AG09309 (cell line): Measurements from ENCODE around the gene APOH.
"Not testable (repeated sequence)": the region's sequence is repeated elsewhere in the genome, so short reads cannot be mapped to it uniquely, and the experiment has no call there.

Experiments
- DNase-seq: peaks from one replicate; pipeline ENCODE4 v3.0.0-alpha.2; 2010; ENCODE audit warnings: low read depth
- H3K4me3 ChIP-seq: 2 replicates; pipeline ENCODE4 v1.5.1; 2011; ENCODE audit warnings: mild to moderate bottlenecking, low read depth, low read length, moderate library complexity; ENCODE audit not compliant: control insufficient read depth
- TF ChIP-seq, protein P1 (sequence below): IDR thresholded peaks from 2 replicates; pipeline ENCODE4 v1.5.1; 2011; ENCODE audit warnings: mild to moderate bottlenecking, low read depth, low read length, inconsistent platforms; ENCODE audit not compliant: insufficient read depth, control insufficient read depth; ENCODE audit errors: missing control alignments

APOH gene

DNA sequence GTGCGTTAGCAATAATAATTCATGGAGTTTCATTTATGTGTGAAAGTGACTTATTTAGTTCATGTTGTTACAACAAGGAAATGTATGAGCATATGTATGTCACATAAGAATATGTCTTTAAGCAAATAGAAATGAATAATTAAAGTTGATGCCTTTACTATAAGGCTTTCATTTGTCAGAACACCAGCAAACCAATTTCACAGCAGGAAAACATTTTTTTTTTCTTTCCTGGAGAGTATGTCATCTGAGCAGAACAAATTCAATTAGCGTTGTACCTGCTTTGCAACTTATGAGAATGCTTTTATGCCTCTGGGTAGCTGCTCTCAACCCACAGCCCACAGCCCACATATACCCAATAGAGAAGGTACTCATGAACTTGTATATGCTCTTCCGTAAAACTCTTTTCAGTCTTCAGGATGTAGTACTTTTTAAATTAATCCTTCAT lies 26.3 kb upstream of the APOH start:
- DNase-seq: no peak
- H3K4me3 ChIP-seq: no peak overlapping the region
- TF ChIP-seq, protein P1, sequence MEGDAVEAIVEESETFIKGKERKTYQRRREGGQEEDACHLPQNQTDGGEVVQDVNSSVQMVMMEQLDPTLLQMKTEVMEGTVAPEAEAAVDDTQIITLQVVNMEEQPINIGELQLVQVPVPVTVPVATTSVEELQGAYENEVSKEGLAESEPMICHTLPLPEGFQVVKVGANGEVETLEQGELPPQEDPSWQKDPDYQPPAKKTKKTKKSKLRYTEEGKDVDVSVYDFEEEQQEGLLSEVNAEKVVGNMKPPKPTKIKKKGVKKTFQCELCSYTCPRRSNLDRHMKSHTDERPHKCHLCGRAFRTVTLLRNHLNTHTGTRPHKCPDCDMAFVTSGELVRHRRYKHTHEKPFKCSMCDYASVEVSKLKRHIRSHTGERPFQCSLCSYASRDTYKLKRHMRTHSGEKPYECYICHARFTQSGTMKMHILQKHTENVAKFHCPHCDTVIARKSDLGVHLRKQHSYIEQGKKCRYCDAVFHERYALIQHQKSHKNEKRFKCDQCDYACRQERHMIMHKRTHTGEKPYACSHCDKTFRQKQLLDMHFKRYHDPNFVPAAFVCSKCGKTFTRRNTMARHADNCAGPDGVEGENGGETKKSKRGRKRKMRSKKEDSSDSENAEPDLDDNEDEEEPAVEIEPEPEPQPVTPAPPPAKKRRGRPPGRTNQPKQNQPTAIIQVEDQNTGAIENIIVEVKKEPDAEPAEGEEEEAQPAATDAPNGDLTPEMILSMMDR: no peak

DNA sequence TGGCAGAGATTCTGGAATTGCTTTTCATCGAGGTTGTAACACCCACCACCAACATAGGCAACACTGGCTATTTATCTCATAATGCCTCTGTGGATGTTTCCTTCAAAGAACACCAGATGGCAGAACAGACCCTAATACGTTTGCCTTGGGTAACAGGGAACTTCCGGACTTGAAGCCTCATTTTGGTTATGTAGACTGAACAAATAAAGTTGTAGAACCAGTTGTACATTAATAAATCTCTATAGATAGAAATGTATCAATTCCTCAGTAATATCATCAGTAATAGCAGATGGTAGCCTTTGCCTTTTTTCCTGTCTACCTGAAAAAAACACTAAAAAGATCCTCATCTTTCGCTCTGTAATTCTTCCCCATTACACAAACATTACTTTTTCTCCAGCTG lies 25.9 kb upstream of the APOH start:
- TF ChIP-seq, protein P1: peak; percentile 72
- no peak for DNase-seq
- H3K4me3 ChIP-seq: no peak overlapping the region

DNA sequence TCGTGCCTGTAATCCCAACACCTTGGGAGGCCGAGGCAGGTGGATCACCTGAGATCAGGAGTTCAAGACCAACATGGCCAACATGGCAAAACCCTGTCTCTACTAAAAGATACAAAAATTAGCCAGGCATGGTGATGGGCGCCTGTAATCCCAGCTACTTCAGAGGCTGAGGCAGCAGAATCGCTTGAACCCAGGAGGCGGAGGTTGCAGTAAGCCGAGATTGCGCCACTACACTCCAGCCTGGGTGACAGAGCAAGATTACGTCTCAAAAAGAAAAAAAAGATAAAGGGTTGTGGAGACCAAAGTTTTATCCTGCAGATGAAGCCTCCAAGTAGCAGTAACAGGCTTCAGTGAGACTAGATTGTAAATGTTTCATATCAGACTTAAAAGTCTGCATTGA lies 24.2 kb upstream of the APOH start:
- H3K4me3 ChIP-seq, DNase-seq: not testable (repeated sequence)

DNA sequence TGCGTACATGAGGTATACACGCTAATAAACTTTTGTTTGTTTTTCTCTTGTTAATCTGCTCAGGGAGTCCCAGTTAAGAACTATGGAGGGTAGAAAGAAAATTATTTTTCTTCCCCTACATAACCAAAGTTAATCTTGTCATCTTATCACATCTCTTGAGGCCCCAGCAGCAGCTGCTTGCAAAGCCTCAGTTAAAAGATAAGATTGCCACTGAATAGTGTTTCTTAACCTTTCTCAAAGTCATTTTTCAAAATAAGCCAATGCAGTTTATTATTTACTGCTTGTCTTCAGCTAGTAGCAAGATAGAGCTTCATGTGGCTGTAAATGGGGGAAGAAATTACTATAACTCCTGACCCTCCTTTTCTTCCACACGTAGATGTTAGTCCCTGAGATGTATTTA lies 21.5 kb upstream of the APOH start:
- DNase-seq: no peak
- TF ChIP-seq, protein P1: no peak

DNA sequence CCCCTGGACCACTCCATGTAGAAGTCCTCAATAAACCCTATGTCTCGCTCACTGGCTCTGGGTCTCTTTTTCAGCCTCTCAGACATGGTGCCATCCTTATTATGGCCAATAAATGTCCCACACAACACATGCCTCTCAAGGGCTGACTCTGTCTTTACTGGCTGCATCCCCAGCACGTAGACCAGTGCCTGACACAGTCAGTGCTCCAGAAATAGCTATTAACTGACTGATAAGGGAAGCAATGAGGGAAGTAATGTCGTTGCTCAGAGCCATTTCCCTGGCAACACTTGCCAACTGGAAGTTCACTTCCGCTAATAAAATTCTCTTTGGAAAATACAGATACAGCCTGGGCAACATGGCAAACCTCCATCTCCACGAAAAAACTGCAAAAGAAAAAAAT lies 19.1 kb upstream of the APOH start:
- TF ChIP-seq, protein P1: no peak
- DNase-seq: no peak
- H3K4me3 ChIP-seq: no peak overlapping the region

More for the DNA sequence above, 21.5 kb upstream of the APOH start:
- no peak overlapping the region for H3K4me3 ChIP-seq

DNA sequence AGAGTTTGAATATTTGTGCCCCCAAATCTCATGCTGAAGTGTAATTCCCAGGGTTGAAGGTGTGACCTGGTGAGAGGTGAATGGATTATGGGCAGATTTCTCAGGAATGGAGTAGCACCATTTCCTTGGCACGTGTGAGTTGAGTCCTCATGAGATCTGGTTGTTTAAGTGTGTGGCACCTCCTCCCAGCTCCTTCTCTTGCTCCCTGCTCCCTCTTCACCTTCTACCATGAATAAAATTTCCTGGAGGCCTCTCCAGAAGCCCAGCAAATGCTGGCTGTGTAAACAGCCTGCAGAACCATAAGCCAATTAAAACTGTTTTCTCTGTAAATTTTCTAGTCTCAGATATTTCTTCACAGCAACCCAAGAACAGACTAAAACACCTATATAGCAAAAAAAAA lies 12.6 kb upstream of the APOH start:
- no peak for DNase-seq
- TF ChIP-seq, protein P1: no peak
- H3K4me3 ChIP-seq: no peak overlapping the region

DNA sequence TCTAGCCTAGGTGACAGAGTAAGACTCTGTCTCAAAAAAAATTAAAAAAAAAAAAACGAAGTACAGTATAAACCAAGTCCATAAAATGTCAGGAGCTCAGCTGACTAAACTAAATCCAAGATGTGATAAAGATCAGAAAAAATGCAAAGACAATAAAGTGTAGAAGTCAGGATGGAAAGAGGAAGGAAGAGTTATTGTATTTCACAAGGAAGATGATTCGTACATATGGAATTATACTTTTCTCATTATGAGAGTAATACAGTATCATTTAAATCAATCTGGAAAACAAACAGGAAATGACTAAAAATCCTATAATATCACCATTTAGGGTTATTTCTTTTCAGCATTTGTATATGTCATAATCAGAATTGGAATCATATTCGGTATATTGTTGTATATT lies 11.4 kb upstream of the APOH start:
- no peak overlapping the region for H3K4me3 ChIP-seq
- DNase-seq: peak; percentile 24
- TF ChIP-seq, protein P1: no peak

DNA sequence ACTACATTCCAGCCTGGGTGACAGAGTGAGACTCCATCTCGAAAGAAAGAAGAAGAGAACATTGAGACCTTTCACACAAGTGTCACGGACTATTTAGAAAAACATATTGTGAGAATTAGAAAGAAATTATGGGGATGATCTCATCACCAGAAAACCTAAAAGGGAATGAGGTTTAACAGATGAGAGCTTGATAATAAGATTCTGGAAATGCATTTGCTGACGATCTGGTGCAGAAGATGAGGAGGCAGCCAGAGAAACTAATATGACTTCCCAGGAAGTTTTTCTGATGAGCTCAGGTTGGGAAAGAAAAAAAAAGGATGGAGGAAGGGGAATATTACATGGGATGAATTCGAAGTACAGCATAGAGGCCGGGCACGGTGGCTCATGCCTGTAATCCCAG lies 10.8 kb upstream of the APOH start:
- no peak for DNase-seq
- TF ChIP-seq, protein P1: no peak
- no peak overlapping the region for H3K4me3 ChIP-seq
